IMR-90 (cell line): ENCODE results near the gene CDH23. TPM values are rescaled to one million over a fixed set of nuclear protein-coding genes. Genes with fewer than 3 reads are reported as not detected.

Source experiments
- ATAC-seq: fragments of 200-7000 bp; cut with Tn5 transposase; 2 replicates; pipeline ENCODE4 v1.9.1; 2020; ENCODE audit warnings: low read depth, mild to moderate bottlenecking, moderate library complexity
- BruUV-seq: library from RNA; stranded (reverse); fragments of 400-500 nt; replicated peaks from 2 replicates; lab custom pipeline; 2021; lab: Mats Ljungman, UMichigan
- CTCF ChIA-PET: fragments of 300-600 bp; formaldehyde crosslinking; extraction: SDS; loops from one replicate; lab custom pipeline; 2021; ENCODE audit warnings: antibody characterized with exemption; lab: Yijun Ruan, JAX
- POLR2A ChIA-PET: fragments of 300-600 bp; sonication (Branson Sonifier 250); formaldehyde crosslinking; loops from one replicate; lab custom pipeline; 2022; ENCODE audit warnings: antibody characterized with exemption; ENCODE audit not compliant: unreplicated experiment; lab: Charles Lee
- DNase-seq: peaks from one replicate; pipeline ENCODE4 v3.0.0; 2013
- H2AFZ ChIP-seq: replicated peaks from 2 replicates; pipeline ENCODE3; 2013; ENCODE audit warnings: low read length, mild to moderate bottlenecking; ENCODE audit not compliant: poor library complexity
- H2AK5ac ChIP-seq: 2 replicates; pipeline ENCODE4 v1.6.1; 2013; ENCODE audit warnings: low read depth, low read length, inconsistent platforms
- H2AK9ac ChIP-seq: replicated peaks from 2 replicates; pipeline ENCODE3; 2013; ENCODE audit warnings: mild to moderate bottlenecking, low read depth, low read length, moderate library complexity; ENCODE audit not compliant: poor library complexity
- H2BK120ac ChIP-seq: 2 replicates; pipeline ENCODE4 v1.6.1; 2013; ENCODE audit warnings: low read depth, low read length, inconsistent platforms
- H2BK15ac ChIP-seq: 3 replicates; pipeline ENCODE4 v1.6.1; 2013; ENCODE audit warnings: low read depth, low read length, inconsistent platforms
- H2BK20ac ChIP-seq: 2 replicates; pipeline ENCODE4 v1.6.1; 2013; ENCODE audit warnings: low read depth, mild to moderate bottlenecking, inconsistent platforms, low read length, moderate library complexity
- H2BK5ac ChIP-seq: 2 replicates; pipeline ENCODE4 v1.6.1; 2013; ENCODE audit warnings: mild to moderate bottlenecking, low read depth, low read length, inconsistent platforms; ENCODE audit not compliant: poor library complexity, severe bottlenecking
- H3K14ac ChIP-seq: replicated peaks from 2 replicates; pipeline ENCODE4 v1.6.1; 2013; ENCODE audit warnings: low read depth, low read length, inconsistent platforms
- H3K18ac ChIP-seq: 2 replicates; pipeline ENCODE4 v1.6.1; 2013; ENCODE audit warnings: low read depth, low read length, control low read depth
- H3K23ac ChIP-seq: 2 replicates; pipeline ENCODE4 v1.6.1; 2013; ENCODE audit warnings: low read depth, low read length, inconsistent platforms
- H3K27ac ChIP-seq: 2 replicates; pipeline ENCODE4 v1.5.1; 2013; ENCODE audit warnings: mild to moderate bottlenecking, control low read depth, low read length; ENCODE audit not compliant: insufficient read depth
- H3K27me3 ChIP-seq: 2 replicates; pipeline ENCODE4 v1.6.1; 2013; ENCODE audit warnings: low read length; ENCODE audit not compliant: control insufficient read depth, insufficient read depth
- H3K36me3 ChIP-seq: 2 replicates; pipeline ENCODE4 v1.6.1; 2013; ENCODE audit warnings: low read length, mixed read lengths; ENCODE audit not compliant: control insufficient read depth, insufficient read depth
- H3K4ac ChIP-seq: 2 replicates; pipeline ENCODE4 v1.6.1; 2013; ENCODE audit warnings: low read depth, low read length, inconsistent platforms
- H3K4me1 ChIP-seq: 2 replicates; pipeline ENCODE4 v1.6.1; 2013; ENCODE audit warnings: low read length, mixed read lengths; ENCODE audit not compliant: control insufficient read depth, insufficient read depth
- H3K4me2 ChIP-seq: 2 replicates; pipeline ENCODE4 v1.6.1; 2013; ENCODE audit warnings: low read depth, mild to moderate bottlenecking, control low read depth, low read length, moderate library complexity
- H3K4me3 ChIP-seq: 2 replicates; pipeline ENCODE4 v1.5.1; 2013; ENCODE audit warnings: low read depth, mild to moderate bottlenecking, control low read depth, low read length, moderate library complexity; ENCODE audit not compliant: insufficient read depth
- H3K56ac ChIP-seq: 2 replicates; pipeline ENCODE4 v1.6.1; 2013; ENCODE audit warnings: low read length, inconsistent platforms; ENCODE audit not compliant: insufficient read depth; ENCODE audit errors: extremely low read depth
- H3K79me1 ChIP-seq, 2 experiments: 2 replicates each; pipeline ENCODE4 v1.6.1; 2013; ENCODE audit warnings: low read length in 2 of 2, inconsistent platforms in 1 of 2, low read depth in 1 of 2
- H3K9ac ChIP-seq: 2 replicates; pipeline ENCODE4 v1.6.1; 2013; ENCODE audit warnings: low read depth, low read length, control low read depth
- H3K9me1 ChIP-seq: 2 replicates; pipeline ENCODE4 v1.6.1; 2013; ENCODE audit warnings: low read length, inconsistent platforms; ENCODE audit not compliant: insufficient read depth
- H3K9me3 ChIP-seq: 2 replicates; pipeline ENCODE4 v1.6.1; 2013; ENCODE audit warnings: low read length; ENCODE audit not compliant: control insufficient read depth, insufficient read depth
- H4K20me1 ChIP-seq: 2 replicates; pipeline ENCODE4 v1.6.1; 2013; ENCODE audit warnings: low read length, inconsistent platforms; ENCODE audit not compliant: insufficient read depth
- H4K5ac ChIP-seq: 2 replicates; pipeline ENCODE4 v1.6.1; 2013; ENCODE audit warnings: mild to moderate bottlenecking, low read depth, low read length, control low read depth
- H4K8ac ChIP-seq, 2 experiments: 2 replicates each; pipeline ENCODE4 v1.6.1; 2013; ENCODE audit warnings: low read depth in 2 of 2, low read length in 2 of 2, control low read depth in 1 of 2, inconsistent platforms in 1 of 2
- H4K91ac ChIP-seq: 2 replicates; pipeline ENCODE4 v1.6.1; 2013; ENCODE audit warnings: low read depth, low read length, inconsistent platforms; ENCODE audit not compliant: insufficient read depth
- BHLHE40 ChIP-seq: fragments of 150-350 bp; IDR thresholded peaks from 2 replicates; pipeline ENCODE4 v1.6.1; 2016; ENCODE audit warnings: mild to moderate bottlenecking, low read depth, low read length
- CEBPB ChIP-seq: IDR thresholded peaks from 2 replicates; pipeline ENCODE4 v1.6.1; 2012; ENCODE audit warnings: low read depth, low read length, improper control_type of control experiment
- CHD1 ChIP-seq: IDR thresholded peaks from 2 replicates; pipeline ENCODE4 v1.6.1; 2012; ENCODE audit warnings: low read depth, low read length, improper control_type of control experiment
- FOS ChIP-seq: fragments of 150-350 bp; IDR thresholded peaks from 2 replicates; pipeline ENCODE4 v1.6.1; 2016; ENCODE audit warnings: low read depth, low read length
- MAFK ChIP-seq: IDR thresholded peaks from 2 replicates; pipeline ENCODE4 v1.6.1; 2012; ENCODE audit warnings: low read depth, low read length, improper control_type of control experiment
- MAZ ChIP-seq: IDR thresholded peaks from 2 replicates; pipeline ENCODE4 v1.6.1; 2012; ENCODE audit warnings: low read depth, mild to moderate bottlenecking, low read length, improper control_type of control experiment, moderate library complexity, borderline replicate concordance
- MXI1 ChIP-seq: IDR thresholded peaks from 2 replicates; pipeline ENCODE4 v1.6.1; 2012; ENCODE audit warnings: low read depth, mild to moderate bottlenecking, low read length, moderate library complexity, borderline replicate concordance
- NFE2L2 ChIP-seq: fragments of 150-350 bp; IDR thresholded peaks from 2 replicates; pipeline ENCODE4 v1.6.1; 2016; ENCODE audit warnings: low read depth, mild to moderate bottlenecking, low read length
- POLR2A ChIP-seq: IDR thresholded peaks from 2 replicates; pipeline ENCODE4 v1.6.1; 2012; ENCODE audit warnings: mild to moderate bottlenecking, low read depth, low read length
- RAD21 ChIP-seq: IDR thresholded peaks from 2 replicates; pipeline ENCODE4 v1.6.1; 2012; ENCODE audit warnings: low read length, improper control_type of control experiment
- RCOR1 ChIP-seq: IDR thresholded peaks from 2 replicates; pipeline ENCODE4 v1.6.1; 2012; ENCODE audit warnings: mild to moderate bottlenecking, low read length, improper control_type of control experiment; ENCODE audit not compliant: insufficient replicate concordance
- RFX5 ChIP-seq: IDR thresholded peaks from 2 replicates; pipeline ENCODE4 v1.8.0; 2012; ENCODE audit warnings: low read depth, mild to moderate bottlenecking, low read length, moderate library complexity
- SMC3 ChIP-seq: fragments of 150-350 bp; IDR thresholded peaks from 2 replicates; pipeline ENCODE4 v1.6.1; 2016; ENCODE audit warnings: low read depth, mild to moderate bottlenecking, antibody characterized with exemption, low read length, moderate library complexity
- WGBS, 2 experiments: methylation state at CpG; one replicate each; pipeline versions ENCODE4 v1.1.5 to v1.1.7; 2013; ENCODE audit warnings: missing lambda C conversion rate in 2 of 2; ENCODE audit not compliant: insufficient read length in 1 of 2; ENCODE audit errors: extremely low coverage in 2 of 2; 5-methylcytosine and 5-hydroxymethylcytosine counted together
- dilution Hi-C: fragments of 300-500 bp; cut with HindIII; formaldehyde crosslinking; loops from one replicate; pipeline ENCODE4 v1.14.3; 2018; ENCODE audit warnings: low sequenced_read_pairs; ENCODE audit not compliant: unreplicated experiment
- in situ Hi-C: fragments of 300-500 bp; cut with MboI; formaldehyde crosslinking; loops from 3 replicates; pipeline ENCODE4 v1.14.3; 2019; ENCODE audit warnings: low sequenced_read_pairs, inconsistent platforms, mixed read lengths
- intact Hi-C: fragments of 100-400 bp; cut with micrococcal nuclease; formaldehyde crosslinking; loops from 2 replicates; pipeline ENCODE4 v1.10.0; 2022
- polyA plus RNA-seq, 3 experiments: library from polyadenylated mRNA; depleted of rRNA; stranded (reverse); fragments of >200 nt; gene quantifications; 2 replicates each; pipeline ENCODE4 v1.2.3, GENCODE V29; 2012; ENCODE audit warnings: low replicate concordance in 1 of 3
- total RNA-seq: library from RNA; depleted of rRNA; stranded (reverse); fragments of >200 nt; gene quantifications from 2 replicates; pipeline ENCODE4 v1.2.3, GENCODE V29; 2012
- TF ChIP-seq, protein P1 (sequence below): conservative IDR thresholded peaks from 2 replicates; pipeline ENCODE4 v1.5.1; 2012; ENCODE audit warnings: mild to moderate bottlenecking, low read depth, low read length, improper control_type of control experiment
- TF ChIP-seq, protein P2 (sequence below): fragments of 150-350 bp; IDR thresholded peaks from 2 replicates; pipeline ENCODE4 v1.6.1; 2016; ENCODE audit warnings: low read depth, mild to moderate bottlenecking, low read length, moderate library complexity, borderline replicate concordance
- TF ChIP-seq, protein P3 (sequence below): fragments of 150-350 bp; IDR thresholded peaks from 2 replicates; pipeline ENCODE4 v1.6.1; 2017; ENCODE audit warnings: mild to moderate bottlenecking, antibody characterized with exemption, low read length, low read depth

CDH23 gene
- total and polyA plus RNA-seq, 2 of the 4 experiments (the other 2 are of a cell fraction) = under 0.01 to 0.03 TPM

DNA sequence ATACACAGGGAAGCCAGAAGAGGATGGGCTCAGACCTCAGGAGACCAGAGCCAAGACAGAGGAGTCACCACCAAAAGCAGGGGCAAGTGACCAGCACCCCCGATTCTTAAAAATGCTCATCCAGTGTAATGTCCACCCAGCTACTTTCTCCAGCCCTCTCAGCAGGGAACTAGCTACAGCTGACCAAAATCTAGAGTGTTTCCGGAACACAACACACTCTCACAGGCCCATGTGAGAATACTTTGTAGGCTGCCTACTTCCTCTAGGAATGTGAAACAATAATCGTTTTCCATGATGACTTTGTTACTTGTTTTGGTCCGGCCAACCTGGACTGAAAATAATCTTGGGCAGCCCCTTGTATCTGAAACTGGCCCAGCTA is 439.9 kb downstream of the CDH23 start:
- Histone ChIP-seq H4K8ac (no peak overlapping the region), H3K79me1 (peaks cover 43 to 93% of the 10 kb centered on the region in 2 experiments), H3K27ac (no peak overlapping the region), H4K20me1 (peaks cover 97% of the 10 kb centered on the region), H2BK20ac (no peak overlapping the region), H3K14ac (no peak overlapping the region), H3K9me3 (no peaks in the 10 kb centered on the region), H2AK9ac (no peak overlapping the region), H2BK15ac (no peak overlapping the region), H2BK120ac (no peak overlapping the region), H2BK5ac (no peak overlapping the region), H3K4me3 (no peak overlapping the region), H2AFZ (no peak overlapping the region), H3K27me3 (no peaks in the 10 kb centered on the region), H3K4me1 (peaks cover 29% of the 10 kb centered on the region), H3K4me2 (no peak overlapping the region), H3K23ac (no peak overlapping the region), H3K4ac (no peak overlapping the region), H3K56ac (no peak overlapping the region), H3K9me1 (peaks cover 38% of the 10 kb centered on the region), H3K9ac (no peak overlapping the region), H4K5ac (no peak overlapping the region), H4K91ac (no peak overlapping the region), H3K36me3 (peaks cover 22% of the 10 kb centered on the region), H3K18ac (no peak overlapping the region), H2AK5ac (no peak overlapping the region)
- in situ Hi-C loops (no loop called here), dilution Hi-C loops (no loop called here), intact Hi-C loops (no loop called here)
- ATAC-seq (no peak), DNase-seq (no peak)
- ChIA-PET POLR2A (interaction anchor here (1.0 kb wide), 1 partner anchor 14 kb away, joined by 4 read pairs; the partner anchor contains the start of gene PSAP), CTCF (interaction anchor here (0.8 to 1.7 kb wide), 3 partner anchors 59 to 212 kb away, joined by 3 to 7 read pairs (median 4); no protein-coding TSS in a partner anchor)
- no TSS peak for BruUV-seq
- 80% methylated on average over 2 of the region's 4 CpGs; no CpG with 5 or more reads in 1 of the 2 experiments for WGBS, 2 experiments
- TF ChIP-seq NFE2L2 (no peak), RAD21 (no peak), RCOR1 (no peak), MAFK (no peak), BHLHE40 (no peak), FOS (no peak), RFX5 (no peak), SMC3 (no peak), CEBPB (no peak), CHD1 (no peak), MAZ (no peak), MXI1 (no peak), POLR2A (no peak)
- TF ChIP-seq, protein P1, sequence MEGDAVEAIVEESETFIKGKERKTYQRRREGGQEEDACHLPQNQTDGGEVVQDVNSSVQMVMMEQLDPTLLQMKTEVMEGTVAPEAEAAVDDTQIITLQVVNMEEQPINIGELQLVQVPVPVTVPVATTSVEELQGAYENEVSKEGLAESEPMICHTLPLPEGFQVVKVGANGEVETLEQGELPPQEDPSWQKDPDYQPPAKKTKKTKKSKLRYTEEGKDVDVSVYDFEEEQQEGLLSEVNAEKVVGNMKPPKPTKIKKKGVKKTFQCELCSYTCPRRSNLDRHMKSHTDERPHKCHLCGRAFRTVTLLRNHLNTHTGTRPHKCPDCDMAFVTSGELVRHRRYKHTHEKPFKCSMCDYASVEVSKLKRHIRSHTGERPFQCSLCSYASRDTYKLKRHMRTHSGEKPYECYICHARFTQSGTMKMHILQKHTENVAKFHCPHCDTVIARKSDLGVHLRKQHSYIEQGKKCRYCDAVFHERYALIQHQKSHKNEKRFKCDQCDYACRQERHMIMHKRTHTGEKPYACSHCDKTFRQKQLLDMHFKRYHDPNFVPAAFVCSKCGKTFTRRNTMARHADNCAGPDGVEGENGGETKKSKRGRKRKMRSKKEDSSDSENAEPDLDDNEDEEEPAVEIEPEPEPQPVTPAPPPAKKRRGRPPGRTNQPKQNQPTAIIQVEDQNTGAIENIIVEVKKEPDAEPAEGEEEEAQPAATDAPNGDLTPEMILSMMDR = no peak
- TF ChIP-seq, protein P2, sequence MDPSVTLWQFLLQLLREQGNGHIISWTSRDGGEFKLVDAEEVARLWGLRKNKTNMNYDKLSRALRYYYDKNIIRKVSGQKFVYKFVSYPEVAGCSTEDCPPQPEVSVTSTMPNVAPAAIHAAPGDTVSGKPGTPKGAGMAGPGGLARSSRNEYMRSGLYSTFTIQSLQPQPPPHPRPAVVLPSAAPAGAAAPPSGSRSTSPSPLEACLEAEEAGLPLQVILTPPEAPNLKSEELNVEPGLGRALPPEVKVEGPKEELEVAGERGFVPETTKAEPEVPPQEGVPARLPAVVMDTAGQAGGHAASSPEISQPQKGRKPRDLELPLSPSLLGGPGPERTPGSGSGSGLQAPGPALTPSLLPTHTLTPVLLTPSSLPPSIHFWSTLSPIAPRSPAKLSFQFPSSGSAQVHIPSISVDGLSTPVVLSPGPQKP = no peak
- TF ChIP-seq, protein P3, sequence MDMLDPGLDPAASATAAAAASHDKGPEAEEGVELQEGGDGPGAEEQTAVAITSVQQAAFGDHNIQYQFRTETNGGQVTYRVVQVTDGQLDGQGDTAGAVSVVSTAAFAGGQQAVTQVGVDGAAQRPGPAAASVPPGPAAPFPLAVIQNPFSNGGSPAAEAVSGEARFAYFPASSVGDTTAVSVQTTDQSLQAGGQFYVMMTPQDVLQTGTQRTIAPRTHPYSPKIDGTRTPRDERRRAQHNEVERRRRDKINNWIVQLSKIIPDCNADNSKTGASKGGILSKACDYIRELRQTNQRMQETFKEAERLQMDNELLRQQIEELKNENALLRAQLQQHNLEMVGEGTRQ = no peak
